GM12878 (cell line): ENCODE measurements around the gene ZMYND10. TPM values are rescaled to one million over a fixed set of nuclear protein-coding genes. Genes with fewer than 3 reads are reported as not detected.
A peak's percentile ranks its signal among the peaks of the same experiment; 100 is the strongest.

Experiments
- ATF7 ChIP-seq: fragments of 450-650 bp; IDR thresholded peaks from 2 replicates; pipeline ENCODE4 v1.6.1; 2016; ENCODE audit warnings: low read depth, mild to moderate bottlenecking
- BHLHE40 ChIP-seq, 2 experiments: fragments of 450-650 bp in 1 of 2; IDR thresholded peaks; 2 replicates each; pipeline ENCODE4 v1.6.1; 2011 to 2017; ENCODE audit warnings: low read depth in 2 of 2, borderline replicate concordance in 1 of 2, improper control_type of control experiment in 1 of 2, low read length in 1 of 2, mild to moderate bottlenecking in 1 of 2
- BRCA1 ChIP-seq: IDR thresholded peaks from 2 replicates; pipeline ENCODE4 v1.6.1; 2011; ENCODE audit warnings: low read depth, low read length, improper control_type of control experiment
- CBX3 ChIP-seq: fragments of 200-600 bp; sonication (generic); IDR thresholded peaks from 2 replicates; pipeline ENCODE4 v1.6.1; 2016; ENCODE audit warnings: low read depth, borderline replicate concordance
- GABPA ChIP-seq: IDR thresholded peaks from 2 replicates; pipeline ENCODE4 v1.6.1; 2014; ENCODE audit warnings: antibody characterized with exemption, low read depth, mild to moderate bottlenecking, inconsistent platforms
- MYC ChIP-seq: IDR thresholded peaks from 2 replicates; pipeline ENCODE4 v1.6.1; 2011; ENCODE audit warnings: mild to moderate bottlenecking, low read length, moderate library complexity, inconsistent platforms; ENCODE audit not compliant: insufficient read depth, insufficient replicate concordance, insufficient read length, severe bottlenecking
- RAD51 ChIP-seq: fragments of 450-650 bp; IDR thresholded peaks from 2 replicates; pipeline ENCODE4 v1.6.1; 2016; ENCODE audit warnings: moderate library complexity, mild to moderate bottlenecking, inconsistent platforms
- SMARCA5 ChIP-seq: fragments of 450-650 bp; IDR thresholded peaks from 2 replicates; pipeline ENCODE4 v1.6.1; 2017; ENCODE audit warnings: mild to moderate bottlenecking
- YY1 ChIP-seq: IDR thresholded peaks from 2 replicates; pipeline ENCODE4 v1.6.1; 2011; ENCODE audit warnings: low read depth, mild to moderate bottlenecking, low read length
- ZNF207 ChIP-seq: fragments of 450-650 bp; IDR thresholded peaks from 2 replicates; pipeline ENCODE4 v1.6.1; 2014; ENCODE audit warnings: antibody characterized with exemption, mild to moderate bottlenecking, borderline replicate concordance
- polyA plus RNA-seq, 11 experiments: library from polyadenylated mRNA; depleted of rRNA in 4 of 11; unstranded in 6 of 11; stranded (reverse) in 5 of 11; fragments of >200 nt; fragmentation: Nextera tagmentation in 4 of 11; fragmentation: Illumina TruSeq in 1 of 11; extraction: Ambion mirVana in 4 of 11; extraction: Trizol in 1 of 11; gene quantifications; 1 replicate in 1 of 11; 2 replicates in 10 of 11; pipeline versions ENCODE4 v1.2.1 to v1.2.3, GENCODE V29; 2011 to 2016; ENCODE audit warnings: inconsistent platforms in 2 of 11, missing spikeins in 2 of 11, low read depth in 1 of 11
- total RNA-seq, 4 experiments: library from RNA; depleted of rRNA in 3 of 4; stranded (reverse); fragments of >200 nt in 3 of 4; fragmentation: Illumina TruSeq in 1 of 4; extraction: Trizol in 1 of 4; gene quantifications; 2 replicates each; pipeline versions ENCODE4 v1.2.1 to v1.2.3, GENCODE V29; 2013 to 2021
- TF ChIP-seq, protein P1 (sequence below): fragments of 450-650 bp; formaldehyde crosslinking; IDR thresholded peaks from 2 replicates; pipeline ENCODE4 v1.4.0; 2022; ENCODE audit warnings: mild to moderate bottlenecking, moderate library complexity

Gene ZMYND10
- total and polyA plus RNA-seq, 10 of the 15 experiments (the other 5 are each of a cell fraction or from before 2014, with no cell fraction given): 0.11 to 1.0 (median 0.37) TPM

DNA sequence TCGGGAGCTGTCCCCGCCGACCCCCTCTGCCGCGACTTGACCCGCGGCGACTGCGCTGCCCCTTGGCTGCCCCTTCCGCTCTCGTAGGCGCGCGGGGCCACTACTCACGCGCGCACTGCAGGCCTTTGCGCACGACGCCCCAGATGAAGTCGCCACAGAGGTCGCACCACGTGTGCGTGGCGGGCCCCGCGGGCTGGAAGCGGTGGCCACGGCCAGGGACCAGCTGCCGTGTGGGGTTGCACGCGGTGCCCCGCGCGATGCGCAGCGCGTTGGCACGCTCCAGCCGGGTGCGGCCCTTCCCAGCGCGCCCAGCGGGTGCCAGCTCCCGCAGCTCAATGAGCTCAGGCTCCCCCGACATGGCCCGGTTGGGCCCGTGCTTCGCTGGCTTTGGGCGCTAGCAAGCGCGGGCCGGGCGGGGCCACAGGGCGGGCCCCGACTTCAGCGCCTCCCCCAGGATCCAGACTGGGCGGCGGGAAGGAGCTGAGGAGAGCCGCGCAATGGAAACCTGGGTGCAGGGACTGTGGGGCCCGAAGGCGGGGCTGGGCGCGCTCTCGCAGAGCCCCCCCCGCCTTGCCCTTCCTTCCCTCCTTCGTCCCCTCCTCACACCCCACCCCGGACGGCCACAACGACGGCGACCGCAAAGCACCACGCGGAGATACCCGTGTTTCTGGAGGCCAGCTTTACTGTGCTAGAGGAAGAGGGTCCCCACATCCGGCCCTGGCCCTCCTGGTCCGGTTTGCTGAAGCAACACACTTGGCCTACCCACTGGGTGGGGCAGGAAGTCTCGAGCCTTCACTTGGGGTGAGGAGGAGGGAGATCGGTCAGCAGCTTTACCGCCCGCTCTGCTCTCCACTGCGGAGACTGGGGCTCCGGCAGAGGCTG is 4.8 kb downstream of the ZMYND10 start, which contains the start of gene RASSF1 (continued):
- TF ChIP-seq YY1 (0 out of 2 replicates have a peak, but pooled peaks have one; percentile 8), CBX3 (no peak), ZNF207 (no peak), MYC (peak; percentile 91), RAD51 (no peak), BRCA1 (no peak), BHLHE40 (IDR thresholded peaks at IDR 0.05; ENCODE audit: borderline replicate concordance in 1 of 2, low read depth in 2 of 2, low read length in 1 of 2) (peak in 1 of 2 experiments; percentile 82; a peak in 2 of 4 replicates), SMARCA5 (peak; percentile 74; the same call in 1 of the 2 replicates), ATF7 (no peak), GABPA (no peak)
- TF ChIP-seq, protein P1, sequence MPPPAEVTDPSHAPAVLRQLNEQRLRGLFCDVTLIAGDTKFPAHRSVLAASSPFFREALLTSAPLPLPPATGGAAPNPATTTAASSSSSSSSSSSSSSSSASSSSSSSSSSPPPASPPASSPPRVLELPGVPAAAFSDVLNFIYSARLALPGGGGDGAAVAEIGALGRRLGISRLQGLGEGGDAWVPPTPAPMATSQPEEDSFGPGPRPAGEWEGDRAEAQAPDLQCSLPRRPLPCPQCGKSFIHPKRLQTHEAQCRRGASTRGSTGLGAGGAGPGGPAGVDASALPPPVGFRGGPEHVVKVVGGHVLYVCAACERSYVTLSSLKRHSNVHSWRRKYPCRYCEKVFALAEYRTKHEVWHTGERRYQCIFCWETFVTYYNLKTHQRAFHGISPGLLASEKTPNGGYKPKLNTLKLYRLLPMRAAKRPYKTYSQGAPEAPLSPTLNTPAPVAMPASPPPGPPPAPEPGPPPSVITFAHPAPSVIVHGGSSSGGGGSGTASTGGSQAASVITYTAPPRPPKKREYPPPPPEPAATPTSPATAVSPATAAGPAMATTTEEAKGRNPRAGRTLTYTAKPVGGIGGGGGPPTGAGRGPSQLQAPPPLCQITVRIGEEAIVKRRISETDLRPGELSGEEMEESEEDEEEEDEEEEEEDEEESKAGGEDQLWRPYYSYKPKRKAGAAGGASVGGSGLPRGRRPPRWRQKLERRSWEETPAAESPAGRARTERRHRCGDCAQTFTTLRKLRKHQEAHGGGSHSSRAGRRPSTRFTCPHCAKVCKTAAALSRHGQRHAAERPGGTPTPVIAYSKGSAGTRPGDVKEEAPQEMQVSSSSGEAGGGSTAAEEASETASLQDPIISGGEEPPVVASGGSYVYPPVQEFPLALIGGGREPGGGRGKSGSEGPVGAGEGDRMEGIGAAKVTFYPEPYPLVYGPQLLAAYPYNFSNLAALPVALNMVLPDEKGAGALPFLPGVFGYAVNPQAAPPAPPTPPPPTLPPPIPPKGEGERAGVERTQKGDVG: no peak
